HepG2 (cell line): ENCODE data around the gene TCF7L2. TPM values are rescaled to one million over a fixed set of nuclear protein-coding genes. Genes with fewer than 3 reads are reported as not detected.

ENCODE experiments used
- ATF1 ChIP-seq: IDR thresholded peaks from 2 replicates; pipeline ENCODE4 v1.6.1; 2016; ENCODE audit warnings: mild to moderate bottlenecking, control low read depth
- CEBPB ChIP-seq: IDR thresholded peaks from 2 replicates; pipeline ENCODE4 v1.6.1; 2011; ENCODE audit warnings: low read depth, low read length, improper control_type of control experiment, borderline replicate concordance
- DBP ChIP-seq: sonication (generic); formaldehyde crosslinking; IDR thresholded peaks from 2 replicates; pipeline ENCODE4 v1.4.0; 2020; ENCODE audit warnings: missing genetic modification reagents; ENCODE audit errors: not compliant biosample characterization
- DPF2 ChIP-seq: sonication (generic); formaldehyde crosslinking; IDR thresholded peaks from 2 replicates; pipeline ENCODE4 v1.4.0; 2020; ENCODE audit warnings: mild to moderate bottlenecking, low read depth, missing genetic modification reagents, borderline replicate concordance
- FOXM1 ChIP-seq: sonication (generic); formaldehyde crosslinking; IDR thresholded peaks from 2 replicates; pipeline ENCODE4 v1.5.0; 2020; ENCODE audit warnings: missing genetic modification reagents
- FOXO1 ChIP-seq: sonication (generic); formaldehyde crosslinking; IDR thresholded peaks from 2 replicates; pipeline ENCODE4 v1.4.0; 2020; ENCODE audit warnings: missing genetic modification reagents
- FOXO4 ChIP-seq: sonication (generic); formaldehyde crosslinking; conservative IDR thresholded peaks from 2 replicates; pipeline ENCODE4 v1.8.1; 2023; ENCODE audit warnings: missing genetic modification reagents
- IRF1 ChIP-seq: sonication (generic); formaldehyde crosslinking; IDR thresholded peaks from 2 replicates; pipeline ENCODE4 v1.4.0; 2020; ENCODE audit warnings: low read depth, mild to moderate bottlenecking, missing genetic modification reagents
- JUND ChIP-seq: sonication (generic); formaldehyde crosslinking; IDR thresholded peaks from 2 replicates; pipeline ENCODE4 v1.8.0; 2022; ENCODE audit warnings: mild to moderate bottlenecking, missing genetic modification reagents
- KDM5B ChIP-seq: sonication (generic); formaldehyde crosslinking; IDR thresholded peaks from 2 replicates; pipeline ENCODE4 v1.4.0; 2020; ENCODE audit warnings: missing genetic modification reagents, mild to moderate bottlenecking, borderline replicate concordance
- KLF11 ChIP-seq: IDR thresholded peaks from 2 replicates; pipeline ENCODE4 v1.6.1; 2016; ENCODE audit warnings: missing compliant biosample characterization
- SIX4 ChIP-seq: sonication (generic); formaldehyde crosslinking; IDR thresholded peaks from 2 replicates; pipeline ENCODE4 v1.4.0; 2020; ENCODE audit warnings: missing genetic modification reagents
- ZBTB46 ChIP-seq: sonication (generic); formaldehyde crosslinking; IDR thresholded peaks from 2 replicates; pipeline ENCODE4 v1.4.0; 2020; ENCODE audit warnings: mild to moderate bottlenecking, missing genetic modification reagents, borderline replicate concordance
- ZBTB8A ChIP-seq: sonication (generic); formaldehyde crosslinking; IDR thresholded peaks from 2 replicates; pipeline ENCODE4 v1.4.0; 2020; ENCODE audit warnings: mild to moderate bottlenecking, low read depth, missing genetic modification reagents, borderline replicate concordance
- ZHX1 ChIP-seq: sonication (generic); formaldehyde crosslinking; IDR thresholded peaks from 2 replicates; pipeline ENCODE4 v1.8.1; 2022; ENCODE audit warnings: low read depth, mild to moderate bottlenecking, missing genetic modification reagents
- ZNF17 ChIP-seq: sonication (generic); formaldehyde crosslinking; IDR thresholded peaks from 2 replicates; pipeline ENCODE4 v1.5.0; 2020; ENCODE audit warnings: mild to moderate bottlenecking, missing genetic modification reagents
- ZNF260 ChIP-seq: sonication (generic); formaldehyde crosslinking; IDR thresholded peaks from 2 replicates; pipeline ENCODE4 v1.4.0; 2020; ENCODE audit warnings: missing genetic modification reagents, low read depth, mild to moderate bottlenecking, borderline replicate concordance
- ZNF512B ChIP-seq: sonication (generic); formaldehyde crosslinking; IDR thresholded peaks from 2 replicates; pipeline ENCODE4 v1.5.1; 2020; ENCODE audit warnings: missing genetic modification reagents, mild to moderate bottlenecking, borderline replicate concordance
- ZNF678 ChIP-seq: sonication (generic); formaldehyde crosslinking; IDR thresholded peaks from 2 replicates; pipeline ENCODE4 v1.4.0; 2020; ENCODE audit warnings: mild to moderate bottlenecking, missing genetic modification reagents
- polyA plus RNA-seq, 8 experiments: library from polyadenylated mRNA; depleted of rRNA in 3 of 8; stranded (reverse) in 7 of 8; unstranded in 1 of 8; fragments of >200 nt; fragmentation: Illumina TruSeq in 4 of 8; extraction: Trizol in 4 of 8; gene quantifications; 2 replicates each; pipeline versions ENCODE4 v1.2.1 to v1.2.3, GENCODE V29; 2011 to 2016; ENCODE audit warnings: low read depth in 4 of 8, missing spikeins in 1 of 8, mixed read lengths in 1 of 8; ENCODE audit not compliant: insufficient read depth in 1 of 8
- total RNA-seq, 5 experiments: library from RNA; depleted of rRNA; stranded (reverse); fragments of >200 nt; fragmentation: Illumina TruSeq; extraction: Trizol; gene quantifications; 2 replicates each; pipeline ENCODE4 v1.2.3, GENCODE V29; 2016; ENCODE audit warnings: low read depth in 1 of 5

The TCF7L2 gene
- total and polyA plus RNA-seq, 2 of the 13 experiments (the other 11 are each of a cell fraction or from before 2014, with no cell fraction given): 3.9 to 13.7 TPM

GRCh38 chr10:113007343-113007771 is 57.3 kb downstream of the TCF7L2 start (continued):
- no peak for TF ChIP-seq DBP (CRISPR knock-in tag)
- TF ChIP-seq ZHX1 (CRISPR knock-in tag): 0 out of 2 replicates have a peak, but pooled peaks have one; percentile 35
- no peak for TF ChIP-seq ZBTB46 (CRISPR knock-in tag)
- no peak; the same call in 1 of the 2 replicates for TF ChIP-seq SIX4 (CRISPR knock-in tag)
- no peak for TF ChIP-seq ZNF260 (CRISPR knock-in tag)
- no peak for TF ChIP-seq ZNF678
- peak; percentile 60 for TF ChIP-seq ATF1 (CRISPR knock-in tag)
- no peak for TF ChIP-seq ZNF17 (CRISPR knock-in tag)
- TF ChIP-seq CEBPB: no peak
- no peak for TF ChIP-seq ZNF512B
- TF ChIP-seq JUND: 0 out of 2 replicates have a peak, but pooled peaks have one; percentile 25
- TF ChIP-seq FOXM1 (CRISPR knock-in tag): no peak
- no peak for TF ChIP-seq KDM5B (CRISPR knock-in tag)
- TF ChIP-seq ZBTB8A: no peak
- no peak for TF ChIP-seq KLF11
- TF ChIP-seq FOXO1 (CRISPR knock-in tag): peak; percentile 89
- peak; percentile 80; the same call in 1 of the 2 replicates for TF ChIP-seq DPF2 (CRISPR knock-in tag)
- TF ChIP-seq IRF1: no peak
- TF ChIP-seq FOXO4 (CRISPR knock-in tag): no peak
